HEK293 (cell line): ENCODE measurements around the gene VKORC1.

Source experiments
- ZNF121 ChIP-seq: fragments of 450-650 bp; formaldehyde crosslinking; IDR thresholded peaks from 2 replicates; pipeline ENCODE4 v1.5.1; 2016; ENCODE audit warnings: missing biosample characterization, missing genetic modification characterization
- ZNF544 ChIP-seq: fragments of 450-650 bp; formaldehyde crosslinking; IDR thresholded peaks from 2 replicates; pipeline ENCODE4 v1.5.0; 2017; ENCODE audit warnings: missing biosample characterization, missing genetic modification characterization
- ZNF707 ChIP-seq: fragments of 450-650 bp; formaldehyde crosslinking; IDR thresholded peaks from 2 replicates; pipeline ENCODE4 v1.5.1; 2016; ENCODE audit warnings: missing biosample characterization, missing genetic modification characterization
- TF ChIP-seq, protein P1 (sequence below): fragments of 450-650 bp; formaldehyde crosslinking; IDR thresholded peaks from 2 replicates; pipeline ENCODE4 v1.5.1; 2016; ENCODE audit warnings: missing biosample characterization, missing genetic modification characterization

DNA sequence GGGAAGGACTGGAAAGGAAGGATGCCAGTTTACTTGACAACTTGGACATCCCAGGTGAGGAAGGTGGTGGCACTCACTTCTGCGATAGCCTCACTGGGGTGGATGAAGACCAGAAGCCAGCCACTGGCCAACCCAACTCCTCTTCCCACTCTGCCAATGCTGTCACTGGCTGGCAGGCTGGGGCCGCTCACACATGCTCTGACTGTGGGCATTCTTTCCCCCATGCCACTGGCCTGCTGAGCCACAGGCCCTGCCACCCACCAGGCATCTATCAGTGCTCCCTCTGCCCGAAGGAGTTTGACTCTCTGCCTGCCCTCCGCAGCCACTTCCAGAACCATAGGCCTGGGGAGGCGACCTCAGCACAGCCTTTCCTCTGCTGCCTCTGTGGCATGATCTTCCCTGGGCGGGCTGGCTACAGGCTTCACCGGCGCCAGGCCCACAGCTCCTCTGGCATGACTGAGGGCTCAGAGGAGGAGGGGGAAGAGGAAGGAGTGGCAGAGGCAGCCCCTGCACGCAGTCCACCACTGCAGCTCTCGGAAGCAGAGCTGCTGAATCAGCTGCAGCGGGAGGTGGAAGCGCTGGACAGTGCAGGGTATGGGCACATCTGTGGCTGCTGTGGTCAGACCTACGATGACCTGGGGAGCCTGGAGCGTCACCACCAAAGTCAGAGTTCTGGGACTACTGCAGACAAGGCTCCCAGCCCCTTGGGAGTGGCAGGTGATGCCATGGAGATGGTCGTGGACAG, 15.8 kb downstream of the VKORC1 start:
- TF ChIP-seq, protein P1, sequence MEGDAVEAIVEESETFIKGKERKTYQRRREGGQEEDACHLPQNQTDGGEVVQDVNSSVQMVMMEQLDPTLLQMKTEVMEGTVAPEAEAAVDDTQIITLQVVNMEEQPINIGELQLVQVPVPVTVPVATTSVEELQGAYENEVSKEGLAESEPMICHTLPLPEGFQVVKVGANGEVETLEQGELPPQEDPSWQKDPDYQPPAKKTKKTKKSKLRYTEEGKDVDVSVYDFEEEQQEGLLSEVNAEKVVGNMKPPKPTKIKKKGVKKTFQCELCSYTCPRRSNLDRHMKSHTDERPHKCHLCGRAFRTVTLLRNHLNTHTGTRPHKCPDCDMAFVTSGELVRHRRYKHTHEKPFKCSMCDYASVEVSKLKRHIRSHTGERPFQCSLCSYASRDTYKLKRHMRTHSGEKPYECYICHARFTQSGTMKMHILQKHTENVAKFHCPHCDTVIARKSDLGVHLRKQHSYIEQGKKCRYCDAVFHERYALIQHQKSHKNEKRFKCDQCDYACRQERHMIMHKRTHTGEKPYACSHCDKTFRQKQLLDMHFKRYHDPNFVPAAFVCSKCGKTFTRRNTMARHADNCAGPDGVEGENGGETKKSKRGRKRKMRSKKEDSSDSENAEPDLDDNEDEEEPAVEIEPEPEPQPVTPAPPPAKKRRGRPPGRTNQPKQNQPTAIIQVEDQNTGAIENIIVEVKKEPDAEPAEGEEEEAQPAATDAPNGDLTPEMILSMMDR (tag by site-specific recombination) = no peak
- TF ChIP-seq ZNF707 (tag by site-specific recombination) (no peak), ZNF121 (tag by site-specific recombination) (no peak), ZNF544 (tag by site-specific recombination) (no peak)
